AG09309 (cell line): ENCODE measurements around the gene C17orf107.
"Not testable (repeated sequence)": the region's sequence is repeated elsewhere in the genome, so short reads cannot be mapped to it uniquely, and the experiment has no call there.

Source experiments
- DNase-seq: peaks from one replicate; pipeline ENCODE4 v3.0.0-alpha.2; 2010; ENCODE audit warnings: low read depth
- H3K4me3 ChIP-seq: 2 replicates; pipeline ENCODE4 v1.5.1; 2011; ENCODE audit warnings: mild to moderate bottlenecking, low read depth, low read length, moderate library complexity; ENCODE audit not compliant: control insufficient read depth
- CTCF ChIP-seq: IDR thresholded peaks from 2 replicates; pipeline ENCODE4 v1.5.1; 2011; ENCODE audit warnings: mild to moderate bottlenecking, low read depth, low read length, inconsistent platforms; ENCODE audit not compliant: insufficient read depth, control insufficient read depth; ENCODE audit errors: missing control alignments

The C17orf107 gene

GRCh38 chr17:4908301-4908700 lies 9.0 kb downstream of the C17orf107 start:
- DNase-seq: no peak
- TF ChIP-seq CTCF: no peak
- H3K4me3 ChIP-seq: no peak overlapping the region

- no peak overlapping the region for H3K4me3 ChIP-seq
- peak; percentile 85 for DNase-seq
- TF ChIP-seq CTCF: peak; percentile 87
Observed at GRCh38 chr17:4908711-4909496, 9.6 kb downstream of the C17orf107 start.

GRCh38 chr17:4913994-4914393 lies 14.7 kb downstream of the C17orf107 start:
- no peak for TF ChIP-seq CTCF
- H3K4me3 ChIP-seq: no peak overlapping the region
- DNase-seq: no peak

- not testable (repeated sequence) for DNase-seq, H3K4me3 ChIP-seq
Observed at GRCh38 chr17:4914551-4914950, 15.2 kb downstream of the C17orf107 start.

- no peak overlapping the region for H3K4me3 ChIP-seq
- DNase-seq: no peak
- TF ChIP-seq CTCF: no peak
Observed at GRCh38 chr17:4919511-4920047, 20.2 kb downstream of the C17orf107 start.

- no peak for TF ChIP-seq CTCF
- no peak overlapping the region for H3K4me3 ChIP-seq
- no peak for DNase-seq
Observed at GRCh38 chr17:4920351-4921048, 21.2 kb downstream of the C17orf107 start.

GRCh38 chr17:4921320-4921719 lies 22.0 kb downstream of the C17orf107 start:
- TF ChIP-seq CTCF: no peak
- no peak for DNase-seq
- H3K4me3 ChIP-seq: no peak overlapping the region

- not testable (repeated sequence) for H3K4me3 ChIP-seq
Observed at GRCh38 chr17:4926577-4927335, 27.4 kb downstream of the C17orf107 start.

More at GRCh38 chr17:4926577-4927335, 27.4 kb downstream of the C17orf107 start:
- not testable (repeated sequence) for DNase-seq
